ENCODE measurements around the gene ZRANB3. TPM values are rescaled to one million over a fixed set of nuclear protein-coding genes. Genes with fewer than 3 reads are reported as not detected.
"Not testable (repeated sequence)": the region's sequence is repeated elsewhere in the genome, so short reads cannot be mapped to it uniquely, and the experiment has no call there.

Gene ZRANB3
- total RNA-seq, 1 donor from 2014 or later: 11.9 TPM

DNA sequence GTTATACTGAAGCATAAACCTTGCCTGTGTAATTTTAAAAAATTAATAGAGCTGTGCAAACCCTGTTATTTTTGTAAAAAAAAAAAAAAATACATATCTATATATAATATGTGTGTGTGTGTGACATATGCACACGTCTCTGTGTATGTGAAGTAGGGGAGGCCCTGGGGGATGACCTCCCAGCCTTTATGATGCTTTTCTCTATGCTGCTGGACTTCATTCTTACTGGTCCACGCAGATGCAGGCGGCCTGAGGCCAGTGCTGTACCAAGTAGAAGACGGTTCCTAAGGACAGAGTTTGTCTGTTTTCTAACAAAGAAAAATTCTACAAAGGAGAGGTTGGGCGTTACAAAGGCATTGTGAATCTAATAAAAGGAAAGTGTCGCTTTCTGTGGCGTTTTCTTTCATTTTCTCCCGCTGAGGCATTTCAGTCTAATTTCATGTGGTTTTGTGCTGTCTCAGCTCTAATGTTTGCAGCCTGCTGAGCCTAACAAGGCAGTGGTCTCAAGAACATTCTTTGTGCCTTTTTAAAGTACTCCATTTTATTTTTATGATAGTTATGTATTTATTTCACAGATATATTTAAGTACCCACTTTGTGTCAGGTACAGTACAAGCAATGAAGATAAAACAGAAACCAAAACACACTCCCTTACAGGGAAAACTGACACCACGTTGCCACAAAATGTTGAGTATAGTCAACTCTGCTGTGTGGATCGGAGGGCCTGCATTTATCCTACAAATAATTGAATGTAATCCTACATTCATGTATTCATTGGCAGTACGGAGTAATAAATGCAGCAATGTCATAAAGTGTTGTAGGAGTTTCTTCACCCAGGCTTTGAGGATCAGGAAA lies 360.9 kb downstream of the ZRANB3 start:
- DNase-seq: no peak

- no peak for DNase-seq
Observed at GRCh38 chr2:135168204-135168856, 362.7 kb downstream of the ZRANB3 start.

GRCh38 chr2:135167273-135167672 lies 363.7 kb downstream of the ZRANB3 start:
- DNase-seq: no peak

DNA sequence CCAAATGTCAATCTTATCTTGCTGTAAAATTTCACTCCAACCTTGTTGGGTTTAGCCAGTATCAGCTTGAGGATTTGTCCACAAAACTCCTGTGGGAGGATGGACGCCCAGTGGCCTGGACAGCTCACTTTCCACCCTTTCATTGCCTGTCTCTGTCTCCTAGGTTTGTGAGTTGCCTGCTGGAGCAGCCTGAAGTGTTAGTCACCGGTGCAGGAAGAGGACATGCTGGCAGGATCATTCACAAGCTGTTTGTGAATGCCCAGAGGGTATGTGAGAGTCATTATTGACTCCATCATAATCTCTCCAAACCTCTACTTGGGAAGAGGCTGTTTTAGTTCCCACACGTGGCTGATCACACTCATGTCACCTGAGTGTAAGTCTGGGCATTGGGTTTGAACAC lies 366.6 kb downstream of the ZRANB3 start:
- no peak for DNase-seq

- no peak for DNase-seq
Observed at GRCh38 chr2:135163901-135164300, 367.1 kb downstream of the ZRANB3 start.

DNA sequence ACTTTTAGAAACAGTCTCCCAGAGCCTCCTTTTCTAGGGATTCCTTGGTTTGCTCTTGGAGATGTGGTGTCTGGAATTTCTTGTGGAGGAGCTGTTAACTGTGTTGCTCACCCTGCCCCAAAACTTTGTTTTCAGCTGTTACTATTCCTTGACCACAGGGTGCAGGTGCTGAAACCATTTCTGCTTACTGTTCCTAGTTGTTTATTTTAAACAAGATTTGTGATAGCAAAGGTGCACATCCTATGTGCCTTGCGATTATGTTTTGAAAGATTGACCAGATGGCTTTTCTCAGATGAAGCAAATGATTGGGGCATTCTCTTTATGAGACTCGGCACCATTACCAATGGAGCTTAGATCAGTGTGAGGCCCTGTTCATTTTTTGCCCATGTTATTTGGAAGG lies 367.7 kb downstream of the ZRANB3 start:
- DNase-seq: no peak

GRCh38 chr2:135162786-135163185 lies 368.2 kb downstream of the ZRANB3 start:
- DNase-seq: no peak

- DNase-seq: no peak
Observed at GRCh38 chr2:135162377-135162776, 368.6 kb downstream of the ZRANB3 start.

GRCh38 chr2:135159191-135159590 lies 371.8 kb downstream of the ZRANB3 start:
- DNase-seq: no peak

DNA sequence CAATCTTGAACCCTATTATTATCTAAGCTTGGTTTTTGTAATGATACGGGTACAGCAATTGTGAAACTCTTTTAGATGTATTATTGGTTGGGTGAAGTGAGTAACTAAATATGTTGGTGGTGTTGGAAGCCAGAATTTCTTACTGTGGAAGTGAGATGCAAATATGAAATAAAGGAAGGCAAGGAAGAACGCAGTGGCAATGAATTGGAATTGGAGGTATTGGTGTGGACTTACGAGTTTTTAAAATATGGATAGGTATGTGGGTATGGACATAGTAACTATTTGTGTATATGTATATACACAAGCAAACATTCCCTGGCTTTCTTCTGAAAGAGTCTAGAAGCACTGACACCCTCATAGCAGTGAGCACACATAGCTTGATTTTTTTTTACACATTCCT lies 373.2 kb downstream of the ZRANB3 start:
- no peak for DNase-seq

- DNase-seq: no peak
Observed at GRCh38 chr2:135154962-135155361, 376.1 kb downstream of the ZRANB3 start.

DNA sequence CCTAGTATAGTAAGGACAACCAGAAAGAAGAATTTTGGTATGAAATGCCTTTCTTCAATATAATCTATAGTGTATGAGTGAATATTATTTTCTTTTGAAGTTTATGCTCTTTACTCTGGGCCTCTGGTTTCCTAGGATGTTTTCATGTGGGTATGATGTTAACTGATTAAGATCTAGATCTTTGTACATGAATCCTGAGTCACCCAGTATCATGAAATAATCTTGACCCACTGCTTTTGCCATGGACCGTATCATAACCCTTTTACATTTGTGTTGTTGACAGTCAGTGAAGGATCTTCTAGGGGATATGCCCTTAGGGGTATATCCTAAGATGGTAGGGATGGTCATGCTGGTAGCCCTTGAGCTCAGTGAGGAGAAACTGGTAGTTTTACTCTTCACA lies 378.7 kb downstream of the ZRANB3 start:
- no peak for DNase-seq

DNA sequence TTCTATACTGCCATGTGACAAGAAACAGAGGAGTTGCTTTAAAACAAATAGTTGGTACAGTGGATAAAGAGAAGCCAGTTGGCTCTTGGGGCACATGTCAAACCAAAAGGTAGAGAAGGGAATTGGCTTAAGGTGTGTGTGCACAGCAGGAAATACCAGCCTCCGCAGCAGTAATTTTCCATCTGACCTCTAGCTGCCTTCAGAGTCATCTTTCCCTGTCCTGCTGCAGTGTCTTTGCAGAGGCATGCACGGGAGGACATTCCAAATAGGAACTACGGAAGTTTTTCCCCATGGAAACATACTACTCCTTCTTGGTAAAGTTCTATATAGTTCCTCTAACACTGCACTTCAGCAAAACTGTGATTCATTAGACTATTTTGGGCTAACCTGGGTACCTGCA lies 379.4 kb downstream of the ZRANB3 start:
- no peak for DNase-seq

- DNase-seq: no peak
Observed at GRCh38 chr2:135150725-135151124, 380.3 kb downstream of the ZRANB3 start.

GRCh38 chr2:135149251-135149650 lies 381.8 kb downstream of the ZRANB3 start:
- DNase-seq: no peak

GRCh38 chr2:135144343-135144742 lies 386.7 kb downstream of the ZRANB3 start:
- DNase-seq: no peak

GRCh38 chr2:135142323-135142722 lies 388.7 kb downstream of the ZRANB3 start:
- DNase-seq: no peak

DNA sequence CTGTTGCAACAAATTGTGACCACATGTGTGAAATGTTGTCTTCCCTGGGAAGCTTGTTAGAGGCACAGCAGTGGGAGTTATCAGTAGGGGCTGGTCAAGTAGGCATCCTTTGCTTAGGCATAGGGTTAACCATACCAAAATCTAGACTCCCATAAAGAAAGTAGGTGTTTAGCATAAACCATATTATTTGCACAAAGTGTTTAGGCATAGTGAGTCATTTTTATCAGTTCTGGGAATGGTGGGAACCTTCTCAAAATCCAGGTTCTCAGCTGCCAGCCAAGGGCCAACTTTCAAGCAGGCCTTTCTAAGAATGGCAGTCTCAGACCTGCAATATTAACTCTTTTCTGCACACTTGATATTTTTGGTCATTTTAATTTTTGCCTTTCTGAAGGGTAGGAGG lies 390.4 kb downstream of the ZRANB3 start:
- no peak for DNase-seq

- no peak for DNase-seq
Observed at GRCh38 chr2:135132314-135132713, 398.7 kb downstream of the ZRANB3 start.

DNA sequence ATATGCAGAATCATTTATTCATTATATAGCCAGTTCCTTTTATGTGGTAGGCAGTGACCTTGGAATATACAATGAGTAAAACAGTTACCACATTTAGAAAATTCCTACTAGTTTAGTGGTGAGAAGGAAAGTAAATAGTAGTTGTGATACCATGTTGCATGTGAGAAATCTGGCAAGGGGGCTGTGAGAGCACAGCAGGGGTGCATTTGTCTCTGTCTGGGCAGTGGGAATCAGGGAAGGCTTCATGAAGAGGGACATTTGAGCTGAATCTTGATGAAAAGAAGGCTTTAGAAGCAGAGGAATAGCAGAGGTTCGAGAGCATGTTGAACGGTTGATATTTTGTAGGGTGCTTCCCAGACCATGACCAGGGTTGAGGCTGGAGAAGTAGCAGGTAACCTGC lies 400.3 kb downstream of the ZRANB3 start:
- DNase-seq: no peak

DNA sequence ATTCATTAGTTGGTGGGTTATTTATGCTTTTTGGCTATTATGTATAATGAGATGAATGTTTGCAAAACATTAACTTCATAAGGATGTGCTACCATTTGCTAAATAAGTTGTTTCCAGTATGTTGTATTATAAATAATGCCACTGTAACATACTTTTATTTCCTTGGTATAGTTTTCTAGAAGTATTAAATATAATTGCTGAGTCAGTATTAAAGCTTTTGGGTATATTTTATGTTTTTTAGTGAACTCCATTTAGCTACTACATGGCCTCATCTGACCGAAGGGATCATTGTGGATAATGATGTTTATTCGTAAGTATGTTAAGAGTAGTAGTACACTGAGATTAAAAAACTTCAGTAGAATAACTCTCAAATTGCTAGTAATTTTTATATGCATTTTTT lies 405.1 kb downstream of the ZRANB3 start:
- no peak for DNase-seq

- DNase-seq: no peak
Observed at GRCh38 chr2:135124924-135125886, 405.8 kb downstream of the ZRANB3 start.

DNA sequence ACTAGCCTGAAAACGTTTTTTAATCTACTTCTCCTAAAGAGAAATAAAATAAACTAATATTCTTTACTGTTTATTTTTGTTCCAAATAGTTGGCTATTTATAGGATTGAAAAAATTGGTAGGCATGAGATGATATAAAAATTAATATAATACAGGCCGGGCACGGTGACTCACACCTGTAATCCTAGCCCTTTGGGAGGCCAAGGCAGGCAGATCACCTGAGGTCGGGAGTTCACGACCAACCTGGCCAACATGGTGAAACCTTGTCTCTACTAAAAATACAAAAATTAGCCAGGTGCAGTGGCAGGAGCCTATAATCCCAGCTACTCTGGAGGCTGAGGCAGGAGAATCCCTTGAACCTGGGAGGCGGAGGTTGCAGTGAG lies 409.4 kb downstream of the ZRANB3 start:
- DNase-seq: not testable (repeated sequence)
